COLO829 (cell line): ENCODE measurements around the gene SLC9B1.
"Not testable (repeated sequence)": the region's sequence is repeated elsewhere in the genome, so short reads cannot be mapped to it uniquely, and the experiment has no call there.

Source experiments
- DNase-seq: peaks from one replicate; pipeline ENCODE4 v3.0.0; 2012; ENCODE audit warnings: low spot score

SLC9B1 gene

DNA sequence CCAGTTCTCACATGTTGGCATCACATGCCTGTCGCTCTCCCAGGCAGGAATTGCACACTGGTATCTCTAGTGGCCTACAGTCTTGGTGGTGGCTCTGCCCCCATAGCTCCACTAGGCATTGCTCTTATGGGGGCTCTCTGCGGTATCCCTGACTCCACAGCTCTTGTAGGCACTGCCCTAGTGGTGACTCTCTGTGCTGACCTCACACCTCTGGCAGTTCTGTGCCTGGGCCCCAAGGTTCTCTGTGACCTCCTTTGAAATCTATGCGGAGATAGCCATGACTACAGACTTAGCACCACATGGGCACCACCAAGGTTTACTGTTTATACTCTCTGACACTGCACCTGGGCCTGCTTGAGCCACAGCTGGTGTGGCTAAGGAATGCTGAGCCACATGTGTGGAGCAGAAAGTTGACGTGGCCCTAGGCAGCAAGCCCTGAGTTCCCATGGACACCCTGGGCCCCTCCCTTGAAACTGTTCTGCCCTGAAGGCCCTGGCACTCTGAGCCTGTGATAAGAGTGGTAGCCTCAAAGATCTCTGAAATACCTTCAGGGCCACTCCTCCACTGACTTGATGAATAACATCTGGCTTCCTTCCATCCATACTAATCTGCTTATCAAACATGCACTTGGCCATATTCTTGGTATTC lies 8.0 kb downstream of the SLC9B1 start:
- DNase-seq, result no peak

DNA sequence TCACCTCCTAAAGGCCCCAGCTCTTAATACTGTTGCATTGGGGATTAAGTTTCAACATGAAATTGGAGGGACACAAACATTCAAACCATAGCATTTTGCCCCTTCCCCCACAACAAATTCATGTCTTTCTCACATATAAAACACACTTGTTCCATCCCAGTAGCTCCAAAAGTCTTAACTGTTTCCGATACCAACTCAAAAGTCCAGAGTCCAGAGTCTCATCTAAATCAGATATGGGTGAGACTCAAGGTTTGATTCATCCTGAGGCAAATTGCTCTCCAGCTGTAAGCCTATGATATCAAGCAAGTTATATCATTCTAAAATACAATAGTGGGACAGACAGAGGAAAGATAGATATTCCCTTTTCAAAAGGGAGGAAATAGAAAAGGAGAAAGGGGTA lies 8.7 kb downstream of the SLC9B1 start:
- no peak for DNase-seq

- peak; percentile 67 for DNase-seq
These were observed 10.4 kb downstream of the SLC9B1 start for GRCh38 chr4:103008875-103009729.

DNA sequence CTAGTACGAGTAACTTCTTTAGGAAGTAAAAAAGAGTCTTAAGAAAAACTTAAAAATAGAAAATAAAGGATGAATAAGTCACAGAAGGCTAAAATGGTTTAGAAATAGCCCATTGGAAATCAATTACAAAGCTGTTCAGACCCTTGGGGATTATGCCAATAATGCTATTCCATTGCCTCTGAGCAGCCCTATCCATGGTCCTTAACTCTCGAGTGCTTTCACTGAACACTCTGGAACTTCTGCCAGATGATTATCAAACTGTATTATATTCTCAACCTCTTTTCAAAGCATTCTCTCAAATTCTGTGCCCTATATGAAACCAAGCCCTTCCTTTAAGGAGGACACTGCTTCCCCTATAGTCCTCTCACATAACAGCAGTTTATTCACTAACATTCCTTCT lies 17.0 kb downstream of the SLC9B1 start:
- no peak for DNase-seq

DNA sequence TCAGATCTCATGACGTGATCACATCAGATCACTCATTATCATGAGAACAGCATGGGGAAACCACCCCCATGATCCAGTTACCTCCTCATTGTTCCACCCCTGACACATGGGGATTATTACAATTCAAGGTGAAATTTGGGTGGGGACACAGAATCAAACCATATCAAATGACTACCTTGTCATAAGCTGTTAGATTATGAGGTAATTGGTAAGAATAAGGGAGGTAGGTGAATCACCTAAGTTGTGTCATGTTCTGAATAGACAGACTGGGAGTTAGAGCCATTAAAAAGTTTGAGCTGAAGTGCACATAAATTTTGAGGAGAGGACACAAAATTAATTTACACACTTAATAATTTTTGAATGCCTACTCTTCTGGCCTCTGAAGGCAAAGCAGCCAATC lies 24.7 kb downstream of the SLC9B1 start:
- no peak for DNase-seq

GRCh38 chr4:102993985-102994384 lies 25.5 kb downstream of the SLC9B1 start:
- not testable (repeated sequence) for DNase-seq

DNA sequence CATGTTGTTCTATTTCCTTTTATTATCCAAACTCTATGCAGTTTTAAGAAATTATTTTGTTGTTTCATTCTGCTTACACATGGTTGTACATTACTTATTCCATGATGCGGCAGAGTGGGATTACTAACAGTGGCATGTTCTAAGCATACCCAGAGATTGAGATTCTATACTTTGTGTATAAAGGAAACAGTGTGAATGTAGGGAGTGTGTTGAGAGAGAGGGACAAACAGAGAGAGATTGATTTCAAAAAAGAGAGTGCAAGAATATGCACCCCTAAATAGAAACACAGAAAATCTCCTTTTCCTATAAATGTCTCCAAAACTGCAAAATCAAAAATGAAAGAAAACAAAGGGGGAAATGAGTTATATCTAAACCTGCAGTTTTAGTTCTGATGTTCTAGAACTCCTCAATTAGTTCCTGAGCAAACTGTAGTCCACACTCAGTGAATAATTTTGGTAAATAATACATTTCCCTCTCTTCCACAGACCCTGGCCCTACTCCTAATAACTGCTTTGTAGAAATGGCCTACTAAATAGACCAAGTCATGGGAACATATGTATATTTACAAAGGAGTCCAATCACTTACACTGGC lies 31.0 kb downstream of the SLC9B1 start:
- DNase-seq, result no peak

GRCh38 chr4:102981005-102981404 lies 38.5 kb downstream of the SLC9B1 start:
- DNase-seq, result no peak

GRCh38 chr4:102961813-102962212 lies 57.7 kb downstream of the SLC9B1 start:
- DNase-seq, result not testable (repeated sequence)

DNA sequence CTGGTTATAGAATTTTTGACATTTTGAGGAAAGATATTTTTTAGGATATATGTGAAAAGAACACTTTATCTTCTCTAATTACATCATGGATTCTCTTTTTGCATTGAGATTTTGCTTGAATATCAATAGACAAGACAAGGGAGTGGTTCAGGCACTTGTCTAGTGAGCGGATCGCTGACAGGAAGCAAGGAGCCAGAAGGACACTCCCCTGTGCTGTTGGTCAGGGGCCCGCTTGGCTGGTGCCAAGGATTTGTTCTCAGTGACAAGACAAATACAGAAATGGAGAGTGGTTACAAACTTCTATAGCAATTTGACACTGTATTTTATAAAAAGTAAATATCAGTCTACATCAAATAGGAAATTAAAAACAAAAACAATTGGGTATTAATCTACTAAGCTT lies 60.0 kb downstream of the SLC9B1 start:
- DNase-seq, result no peak

GRCh38 chr4:102945066-102945465 lies 74.4 kb downstream of the SLC9B1 start:
- no peak for DNase-seq

GRCh38 chr4:102938063-102938462 lies 81.4 kb downstream of the SLC9B1 start:
- not testable (repeated sequence) for DNase-seq

- DNase-seq, result no peak
These were observed 83.8 kb downstream of the SLC9B1 start for GRCh38 chr4:102935716-102936115.

DNA sequence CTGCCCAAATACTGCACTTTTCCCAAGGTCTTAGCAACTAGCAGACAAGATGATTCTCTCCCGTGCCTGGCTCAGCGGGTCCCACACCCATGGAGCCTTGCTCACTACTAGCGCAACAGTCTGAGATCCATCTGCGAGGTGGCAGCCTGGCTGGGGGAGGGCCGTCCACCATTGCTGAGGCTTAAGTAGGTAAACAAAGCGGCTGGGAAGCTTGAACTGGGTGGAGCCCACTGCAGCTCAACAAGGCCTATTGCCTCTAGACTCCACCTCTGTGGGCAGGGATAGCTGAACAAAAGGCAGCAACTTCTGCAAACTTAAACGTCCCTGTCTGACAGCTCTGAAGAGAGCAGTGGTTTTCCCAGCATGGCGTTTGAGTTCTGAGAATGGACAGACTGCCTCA lies 99.8 kb downstream of the SLC9B1 start:
- not testable (repeated sequence) for DNase-seq

DNA sequence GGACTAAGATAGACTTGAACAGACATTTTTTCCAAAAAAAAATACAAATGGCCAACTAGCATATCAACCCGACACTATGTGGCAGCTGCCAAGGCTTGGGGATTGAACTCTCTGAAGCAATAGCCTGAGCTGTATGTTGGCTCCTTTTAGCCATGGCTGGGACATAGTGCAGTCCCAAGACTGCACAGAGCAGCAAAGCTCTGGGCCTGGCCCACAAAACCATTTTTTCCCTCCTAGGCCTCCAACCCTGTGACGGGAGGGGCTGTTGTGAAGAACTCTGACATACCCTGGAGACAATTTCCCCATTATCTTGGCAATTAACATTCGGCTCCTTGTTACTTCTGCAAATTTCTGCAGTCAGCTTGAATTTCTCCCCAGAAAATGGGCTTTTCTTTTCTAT lies 100.6 kb downstream of the SLC9B1 start:
- no peak for DNase-seq

DNA sequence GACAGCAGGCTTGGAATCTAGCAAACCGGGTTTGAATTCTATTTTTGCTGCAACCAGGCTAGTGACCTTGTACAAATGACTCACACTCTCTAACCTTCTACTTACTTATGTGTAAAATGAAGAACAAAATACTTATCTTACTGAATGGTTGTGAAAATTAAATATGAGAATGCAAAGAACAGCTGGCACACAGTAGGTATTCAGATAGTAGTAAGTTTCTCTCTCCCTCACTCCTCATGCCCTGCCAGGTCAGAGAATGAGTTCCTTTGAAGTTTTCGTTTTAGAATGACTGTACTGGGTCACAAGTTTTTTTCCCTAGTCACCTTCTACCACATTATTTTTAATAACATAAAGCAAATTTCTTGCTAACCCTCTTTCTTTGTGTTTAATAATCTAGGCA lies 117.7 kb downstream of the SLC9B1 start:
- DNase-seq, result no peak

DNA sequence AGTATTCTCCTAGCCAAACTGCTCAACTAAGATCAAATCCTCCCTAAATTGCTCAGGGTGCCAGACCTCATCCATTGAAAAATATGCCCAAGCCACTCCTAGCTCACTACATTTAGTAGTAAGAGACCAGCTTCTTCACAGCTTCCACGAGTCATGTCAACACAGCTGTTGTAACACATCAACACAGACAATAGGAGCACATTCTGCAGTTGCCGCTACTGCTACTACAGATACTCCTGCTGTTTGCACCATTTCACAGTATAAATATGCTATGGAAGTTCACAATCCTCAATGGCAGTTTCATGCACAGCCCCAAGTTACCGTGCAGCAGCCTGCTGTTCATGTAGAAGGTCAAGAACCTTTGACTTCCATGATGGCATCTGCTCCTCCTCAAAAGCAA lies 121.9 kb downstream of the SLC9B1 start:
- not testable (repeated sequence) for DNase-seq

GRCh38 chr4:102896547-102896946 lies 123.0 kb downstream of the SLC9B1 start:
- DNase-seq, result not testable (repeated sequence)

DNA sequence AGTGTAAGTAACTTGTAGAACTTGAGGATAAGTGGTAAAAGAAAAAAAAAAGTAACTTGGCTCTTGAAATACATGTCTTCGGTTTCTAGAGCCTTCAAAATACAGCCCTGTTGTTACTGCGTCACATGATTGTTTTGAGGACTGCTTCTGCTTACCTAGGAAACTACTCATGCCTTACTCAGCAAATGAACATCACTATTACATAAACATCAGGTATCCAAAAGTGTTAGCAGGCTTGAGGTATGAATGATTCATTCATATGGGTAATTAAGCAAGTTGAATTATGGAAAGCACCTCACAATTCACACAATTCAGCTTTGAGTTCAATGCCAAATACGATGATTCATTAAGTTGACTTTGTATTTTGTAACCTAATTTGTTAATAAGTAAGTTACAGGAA lies 129.6 kb downstream of the SLC9B1 start:
- not testable (repeated sequence) for DNase-seq

- DNase-seq, result not testable (repeated sequence)
These were observed 130.9 kb downstream of the SLC9B1 start for GRCh38 chr4:102888570-102888969.

DNA sequence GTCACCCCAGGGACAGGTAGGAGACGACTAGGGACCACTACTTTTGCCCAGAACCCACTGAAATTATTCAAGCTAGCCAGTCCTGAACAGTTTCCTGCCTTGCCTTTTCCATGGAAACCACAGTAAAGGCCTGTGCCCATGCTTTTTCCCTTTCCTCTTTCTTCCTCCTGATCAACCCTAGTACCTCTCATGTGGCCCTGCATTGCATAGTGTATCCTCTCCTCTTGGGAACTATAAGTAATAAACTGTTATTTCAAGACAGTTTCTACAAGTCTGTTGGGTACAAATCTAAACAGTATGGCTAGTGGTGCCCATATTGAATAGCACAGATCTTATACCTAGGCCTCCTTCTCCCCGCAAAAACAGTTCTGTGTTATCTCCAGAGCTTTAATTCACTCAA lies 136.2 kb downstream of the SLC9B1 start:
- no peak for DNase-seq

DNA sequence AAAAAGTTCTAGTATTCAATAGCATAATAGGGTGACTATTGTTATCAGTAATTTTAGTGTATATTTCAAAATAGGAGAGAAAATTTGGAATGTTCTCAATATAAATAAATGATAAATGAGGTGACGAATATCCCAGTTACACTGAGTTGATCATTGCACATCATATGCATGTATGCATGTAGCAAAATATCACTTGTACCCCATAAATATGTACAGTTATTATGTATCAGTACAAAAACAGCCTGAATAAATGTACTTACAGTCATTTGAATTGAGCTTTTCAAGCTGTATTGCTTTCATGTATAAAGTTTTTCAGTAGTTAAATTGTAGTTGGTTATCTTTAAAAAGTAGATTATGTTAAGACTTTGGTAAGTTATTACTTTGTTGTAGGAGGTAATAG lies 138.2 kb downstream of the SLC9B1 start:
- DNase-seq, result no peak

DNA sequence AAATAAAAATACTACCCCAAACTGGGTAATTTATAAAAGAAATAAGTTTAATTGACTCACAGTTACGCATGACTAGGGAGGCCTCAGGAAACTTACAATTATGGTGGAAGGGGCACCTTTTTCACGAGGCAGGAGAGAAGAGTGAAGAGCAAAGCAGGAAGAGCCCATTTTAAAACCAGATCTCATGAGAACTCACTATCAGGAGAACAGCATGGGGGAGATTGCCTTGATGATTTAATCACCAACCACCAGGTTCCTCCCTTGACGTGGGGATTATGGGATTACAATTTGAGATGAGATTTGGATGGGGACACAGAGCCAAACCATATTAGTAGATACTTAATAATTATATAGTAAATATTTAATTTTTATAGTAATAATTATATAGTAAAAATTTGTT lies 140.6 kb downstream of the SLC9B1 start:
- DNase-seq, result no peak
